HG03354 (cell line): ENCODE data around the gene SEPTIN8.
A peak's percentile ranks its signal among the peaks of the same experiment; 100 is the strongest.

ENCODE experiments used
- ATAC-seq: cut with Tn5 transposase; IDR thresholded peaks from one replicate; pipeline ENCODE4 v1.9.1; 2021; ENCODE audit warnings: mild to moderate bottlenecking; ENCODE audit not compliant: unreplicated experiment, poor library complexity, severe bottlenecking

SEPTIN8 gene, protein sequence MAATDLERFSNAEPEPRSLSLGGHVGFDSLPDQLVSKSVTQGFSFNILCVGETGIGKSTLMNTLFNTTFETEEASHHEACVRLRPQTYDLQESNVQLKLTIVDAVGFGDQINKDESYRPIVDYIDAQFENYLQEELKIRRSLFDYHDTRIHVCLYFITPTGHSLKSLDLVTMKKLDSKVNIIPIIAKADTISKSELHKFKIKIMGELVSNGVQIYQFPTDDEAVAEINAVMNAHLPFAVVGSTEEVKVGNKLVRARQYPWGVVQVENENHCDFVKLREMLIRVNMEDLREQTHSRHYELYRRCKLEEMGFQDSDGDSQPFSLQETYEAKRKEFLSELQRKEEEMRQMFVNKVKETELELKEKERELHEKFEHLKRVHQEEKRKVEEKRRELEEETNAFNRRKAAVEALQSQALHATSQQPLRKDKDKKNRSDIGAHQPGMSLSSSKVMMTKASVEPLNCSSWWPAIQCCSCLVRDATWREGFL

DNA sequence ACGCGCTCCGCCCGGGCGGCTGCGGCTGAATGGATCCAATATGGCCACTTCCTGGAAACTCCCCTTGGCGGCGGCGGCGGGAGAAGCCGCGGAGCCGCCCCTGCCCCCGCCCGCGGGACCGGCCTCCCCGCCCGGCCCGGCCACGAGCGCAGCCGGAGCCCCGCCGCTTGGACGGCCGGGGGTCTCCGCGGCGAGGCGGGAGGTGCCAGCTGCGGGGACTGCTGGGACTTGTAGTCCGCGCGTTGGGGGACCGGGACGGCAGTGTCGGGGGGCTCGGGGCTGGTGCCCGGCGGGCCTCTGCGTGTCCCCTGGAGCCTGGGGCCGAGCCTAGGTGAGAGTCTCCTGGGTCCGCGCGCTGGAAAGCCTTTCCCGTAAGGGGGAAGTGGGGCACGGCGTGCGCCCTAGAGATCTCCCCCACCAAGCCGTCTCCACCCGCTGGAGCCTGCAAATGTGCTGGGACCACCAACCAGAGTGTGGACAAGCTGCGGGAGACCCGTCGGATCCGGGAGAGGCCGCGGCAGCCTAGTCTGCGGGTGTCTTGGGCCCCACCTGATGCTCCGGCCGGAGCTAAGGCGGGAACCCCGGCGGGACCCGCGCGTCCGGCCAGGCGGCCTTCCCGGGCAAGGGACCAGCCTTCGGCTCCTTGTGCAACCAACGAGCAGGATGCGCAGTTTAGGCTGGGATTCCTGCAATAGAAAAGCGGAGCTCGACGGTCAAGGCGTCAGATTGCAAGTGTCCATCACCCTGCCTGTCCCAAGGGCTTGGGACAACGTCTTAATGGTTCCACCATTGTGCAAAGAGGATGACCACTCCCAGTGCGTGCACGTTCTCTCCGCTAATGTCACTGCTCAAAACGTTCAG, at the start of gene SEPTIN8:
Gene SEPTIN8, minus strand, starts transcription at position 31 of the 861 bp plus-strand sequence. CDS start 102 bp downstream, outside the sequence.
- peak; percentile 68 for ATAC-seq

DNA sequence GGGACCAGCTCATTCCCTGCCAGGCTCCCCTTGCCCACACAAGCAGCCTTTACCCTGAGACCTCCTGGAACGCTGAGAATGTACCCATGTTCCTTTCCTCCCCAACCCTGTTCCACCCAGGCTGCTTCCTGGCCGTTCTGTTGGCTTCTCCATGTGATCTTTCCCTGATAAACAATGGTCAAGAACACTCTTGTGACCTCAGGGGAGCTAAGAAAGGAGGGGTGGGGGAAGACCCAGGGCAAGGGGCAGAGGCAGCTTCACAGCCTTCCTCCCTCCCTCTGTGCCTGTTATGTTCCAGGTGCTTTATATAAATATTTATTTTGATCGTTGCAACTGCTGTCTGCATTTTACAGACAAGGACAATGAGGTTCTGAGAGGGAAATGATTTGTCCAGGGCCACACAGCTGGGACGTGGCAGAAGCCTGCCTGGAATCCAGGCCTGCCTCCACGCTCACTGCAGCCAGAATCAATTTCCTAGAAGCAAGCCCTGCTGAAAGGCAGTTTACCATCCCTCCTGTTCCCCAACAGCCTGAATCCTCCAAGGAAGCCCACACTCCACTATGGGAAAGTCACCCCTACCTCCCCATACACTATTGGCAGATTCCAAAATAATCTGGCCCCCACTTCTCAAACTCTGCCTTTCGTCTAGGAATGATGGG, 49.5 kb upstream of the SEPTIN8 start:
- no peak for ATAC-seq

DNA sequence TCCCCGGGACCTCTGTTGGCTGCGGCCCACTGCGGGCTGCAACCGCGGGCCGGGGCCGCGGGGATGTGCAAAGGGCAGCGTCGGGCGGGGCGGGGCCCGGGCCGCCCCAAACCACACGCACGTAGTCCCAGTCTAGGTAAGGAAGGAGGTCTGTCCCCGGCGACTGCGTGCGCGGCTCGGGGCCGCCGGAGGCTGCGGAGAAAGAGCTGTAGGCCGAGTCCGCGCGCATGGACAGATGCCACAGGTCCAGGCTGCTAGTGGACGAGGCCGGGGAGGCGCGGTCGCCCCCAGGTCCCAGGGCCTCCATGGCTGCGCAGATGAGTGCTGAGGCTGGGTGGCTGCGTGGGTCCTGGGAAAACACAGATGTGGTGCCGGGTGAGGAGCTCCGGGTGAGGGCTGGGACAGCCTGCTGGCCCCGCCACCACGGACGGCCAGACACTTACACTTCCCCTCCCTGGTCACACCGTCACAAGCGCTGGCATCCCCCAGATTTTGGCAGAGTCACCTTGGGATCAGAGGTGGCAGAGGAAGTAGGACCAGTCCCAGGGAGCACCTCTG, 48.9 kb upstream of the SEPTIN8 start:
- ATAC-seq = no peak

DNA sequence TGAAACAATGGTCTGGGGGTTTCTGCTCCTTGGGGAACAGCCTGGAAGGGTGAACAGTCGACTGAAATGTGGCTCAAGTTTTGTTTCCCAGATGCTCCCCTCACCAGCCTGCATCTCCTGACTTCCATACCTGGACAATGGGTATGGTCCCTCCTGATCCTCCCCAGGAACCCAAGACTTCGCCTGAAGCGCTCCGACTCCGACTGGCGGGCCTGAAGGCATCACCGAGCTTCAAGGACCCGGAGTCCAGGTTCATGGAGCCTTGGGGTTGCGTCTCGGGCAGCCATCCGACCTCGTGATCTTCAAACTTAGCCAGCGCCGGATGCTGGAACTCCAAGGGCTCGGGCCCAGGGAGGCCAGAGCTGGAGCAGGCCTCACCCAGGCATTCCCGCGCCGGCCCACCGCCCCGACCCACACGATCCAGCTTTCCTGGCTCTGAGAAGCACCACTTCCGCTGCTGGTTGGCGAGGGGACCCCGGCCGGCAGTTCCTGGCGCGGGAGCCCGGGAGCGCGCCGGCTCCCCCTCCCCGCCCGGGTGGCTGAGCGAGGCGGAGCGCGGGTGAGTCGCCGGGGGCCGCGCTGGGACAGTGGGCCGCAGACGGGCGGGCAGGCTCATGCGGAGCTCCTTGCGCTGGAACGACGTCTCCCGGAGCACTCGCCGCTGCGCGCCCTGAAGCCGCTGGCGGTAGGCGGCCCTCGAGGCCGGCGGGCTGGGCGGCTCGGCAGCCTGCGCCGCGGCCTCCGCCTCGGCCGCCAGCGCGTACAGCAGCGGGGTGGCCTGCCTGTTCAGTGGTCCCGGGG, 48.2 kb upstream of the SEPTIN8 start:
- ATAC-seq = no peak

DNA sequence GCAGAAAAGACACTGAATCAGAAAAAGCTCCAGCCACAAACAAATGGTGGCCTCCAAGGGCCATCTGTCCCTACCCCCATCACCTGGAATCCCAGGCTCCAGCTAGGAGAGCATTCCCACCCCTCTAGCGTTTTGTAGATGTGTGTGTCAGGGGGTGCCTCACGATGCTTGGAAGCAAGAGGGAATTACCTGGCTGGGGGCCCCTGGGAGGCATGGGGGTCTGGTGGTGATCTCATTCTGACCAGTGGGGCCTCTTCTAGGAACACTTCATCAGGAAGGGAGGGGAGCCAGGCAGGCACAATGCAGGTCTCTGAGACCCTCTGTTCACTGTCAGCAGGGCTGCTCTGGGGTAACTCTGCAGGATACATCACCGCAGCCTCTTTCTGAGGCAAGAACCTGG, 47.4 kb upstream of the SEPTIN8 start:
- no peak for ATAC-seq

DNA sequence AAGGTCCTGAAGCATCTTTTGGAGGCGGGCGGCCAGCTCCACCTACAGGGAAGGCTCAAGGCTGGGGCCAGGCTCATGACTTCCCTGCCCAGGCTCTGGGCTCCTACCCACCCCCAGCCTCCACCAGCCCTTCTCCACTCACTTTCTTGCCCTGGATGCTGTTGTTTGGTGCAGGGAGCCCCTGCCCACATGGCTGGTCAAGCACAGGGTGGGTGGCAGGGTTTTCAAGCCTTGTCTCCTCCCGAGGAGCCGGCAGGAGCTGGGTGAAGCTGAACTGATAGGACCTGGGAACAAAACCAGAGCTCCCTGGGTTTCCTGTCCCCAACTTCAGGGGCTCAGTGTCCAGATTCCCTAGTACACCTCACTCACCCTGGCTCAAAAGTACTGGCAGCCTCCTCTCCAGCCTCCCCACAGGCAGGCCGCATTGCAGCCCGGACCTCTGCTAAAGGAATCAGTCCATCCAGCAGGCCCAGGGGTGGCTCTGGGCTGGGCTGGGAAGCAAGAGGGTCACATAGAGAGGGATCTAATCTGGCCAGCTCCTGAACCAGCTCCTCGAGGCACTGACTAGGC, 46.5 kb upstream of the SEPTIN8 start:
- ATAC-seq = no peak

DNA sequence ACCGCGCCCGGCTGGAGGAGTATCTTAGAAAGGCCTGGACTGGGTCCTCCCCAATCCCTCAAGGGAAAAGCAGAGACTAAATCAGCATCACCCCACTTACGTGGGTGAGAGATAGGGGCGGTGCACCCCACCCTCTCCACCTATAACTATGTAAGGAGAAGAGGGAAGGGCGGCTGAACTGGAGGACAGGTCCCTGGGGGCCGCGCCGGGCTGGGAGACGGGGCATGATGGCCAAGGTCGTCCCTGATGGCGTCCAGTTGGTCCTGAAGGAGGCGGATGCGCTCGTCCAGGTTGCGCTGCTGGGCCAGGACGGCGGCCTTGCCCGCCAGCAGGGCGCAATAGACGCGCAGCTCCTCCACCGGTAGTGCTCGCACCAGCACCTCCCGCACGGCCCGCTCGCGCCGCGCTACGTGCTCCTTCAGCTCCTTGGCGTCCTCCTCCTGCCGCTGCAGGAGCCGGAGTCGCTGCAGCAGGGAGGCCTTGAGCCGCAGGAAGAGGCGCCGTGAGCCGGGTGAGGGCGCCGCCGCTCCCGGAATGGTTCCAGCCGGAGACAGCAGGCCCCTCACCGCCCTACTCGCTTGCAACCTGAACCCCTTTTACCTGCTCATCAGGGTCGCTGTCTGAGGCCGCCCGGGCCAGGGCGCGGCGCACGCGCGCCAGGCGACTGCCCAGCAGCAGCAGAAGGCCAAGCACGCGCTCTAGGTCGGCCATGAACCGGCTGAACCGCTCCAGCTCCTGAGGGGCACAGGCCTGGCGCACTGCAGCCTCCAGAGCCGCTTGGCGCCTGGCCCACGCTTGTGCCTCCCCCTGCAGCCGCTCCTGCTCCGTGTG, 45.8 kb upstream of the SEPTIN8 start:
- no peak for ATAC-seq

DNA sequence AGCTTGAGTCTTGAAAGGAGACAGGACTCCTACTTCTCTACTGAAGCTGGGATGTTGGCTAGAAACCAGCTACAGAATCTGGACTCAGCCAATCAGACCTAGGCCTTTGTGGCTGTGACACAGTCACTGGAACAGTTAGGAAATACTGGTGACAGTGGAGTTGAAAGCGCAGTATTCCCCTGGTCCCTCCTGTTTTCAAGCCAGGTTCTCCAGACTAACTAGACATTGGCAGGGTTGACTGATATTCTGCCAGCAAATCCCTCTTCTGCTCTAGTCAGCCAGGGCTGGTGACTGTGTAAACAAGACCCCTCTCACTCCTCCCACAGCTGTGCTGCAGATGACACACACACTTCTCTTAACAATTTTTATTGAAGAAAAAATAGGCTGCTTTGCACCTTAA, 44.8 kb upstream of the SEPTIN8 start:
- no peak for ATAC-seq

DNA sequence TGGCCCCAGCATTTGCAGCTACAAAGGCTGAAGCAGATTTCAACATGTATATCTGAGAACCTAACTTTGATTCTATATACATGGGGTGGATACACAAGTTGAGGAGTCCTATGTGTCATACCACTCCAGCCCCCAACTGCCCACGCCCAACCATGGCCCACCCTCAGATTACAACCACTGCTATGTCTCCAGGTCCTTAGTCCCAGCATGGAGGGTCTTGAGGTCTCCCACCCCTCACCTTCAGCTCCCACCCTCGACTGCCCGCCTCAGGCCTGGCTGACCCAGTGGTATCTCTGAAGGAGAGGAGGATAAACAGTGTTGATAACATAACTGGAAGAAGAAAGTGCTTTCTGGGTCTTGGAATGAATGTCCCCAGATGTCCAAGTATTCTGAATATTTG, 44.3 kb upstream of the SEPTIN8 start:
- ATAC-seq = no peak

DNA sequence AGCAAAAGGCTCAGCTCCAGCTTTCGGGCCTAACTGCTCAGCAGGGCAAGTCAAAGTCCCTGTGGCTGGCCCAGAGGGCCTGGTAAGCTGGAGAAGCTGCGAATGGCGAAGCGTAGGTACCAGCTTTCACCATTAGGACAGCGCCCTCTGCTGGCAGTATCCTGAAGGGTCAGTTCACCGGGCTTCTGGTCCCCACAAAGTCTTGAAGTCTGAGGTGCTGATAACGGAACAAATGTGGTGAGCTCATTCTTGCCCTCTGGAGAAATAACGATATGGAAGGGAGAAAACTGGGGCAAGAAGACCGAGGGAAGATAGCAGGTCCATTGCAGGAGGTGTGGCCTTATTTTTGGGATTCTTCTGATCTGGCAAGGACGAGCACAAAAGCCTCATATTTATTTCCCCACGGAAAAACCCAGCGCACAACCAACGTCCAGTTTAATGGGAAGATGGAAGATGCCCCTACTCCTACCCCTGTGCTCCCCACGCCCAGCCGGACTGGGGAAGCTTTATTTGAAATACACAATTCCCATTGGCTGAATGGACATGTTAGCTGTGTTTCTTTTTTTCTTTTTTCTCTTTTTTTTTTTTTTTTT, 43.2 kb upstream of the SEPTIN8 start:
- ATAC-seq = peak; percentile 86

DNA sequence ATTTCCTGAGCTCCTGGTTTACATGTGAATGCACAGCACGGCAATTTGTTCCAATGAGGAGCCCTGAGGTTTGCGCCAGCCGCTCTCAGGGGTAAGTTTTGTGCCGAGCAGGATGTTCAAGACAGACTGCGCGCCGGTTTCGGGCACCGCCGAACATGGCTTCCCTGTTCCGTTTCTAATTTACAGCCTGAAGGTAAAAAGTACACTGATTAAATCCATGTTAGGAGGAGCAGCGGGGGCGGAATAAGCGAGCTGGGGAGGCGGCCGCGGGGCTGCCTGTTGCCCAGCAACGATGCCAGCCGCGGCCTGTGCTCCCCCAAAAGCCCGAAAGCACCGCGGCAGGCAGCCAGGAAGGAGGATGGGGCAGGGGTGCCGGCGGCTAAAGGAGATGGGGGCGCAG, 42.4 kb upstream of the SEPTIN8 start:
- ATAC-seq = no peak

DNA sequence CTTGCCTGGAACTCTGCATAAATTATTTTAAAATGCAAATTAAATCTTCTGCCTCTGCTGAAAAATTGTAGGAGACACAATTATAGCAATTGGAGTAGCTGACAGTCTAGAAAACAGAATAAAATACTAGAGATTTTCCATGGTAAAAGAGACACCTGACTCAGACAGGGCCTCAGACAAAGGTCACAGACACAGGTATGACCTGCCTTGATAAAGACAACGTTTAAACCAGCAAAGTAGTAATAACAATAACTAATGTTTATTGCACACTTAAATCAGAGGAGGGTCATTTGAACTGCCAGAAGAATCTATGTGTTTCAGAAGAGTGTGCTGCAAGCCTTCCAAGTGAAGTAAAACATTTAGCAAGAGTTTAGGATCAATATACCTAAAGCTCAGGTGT, 40.0 kb upstream of the SEPTIN8 start:
- no peak for ATAC-seq

DNA sequence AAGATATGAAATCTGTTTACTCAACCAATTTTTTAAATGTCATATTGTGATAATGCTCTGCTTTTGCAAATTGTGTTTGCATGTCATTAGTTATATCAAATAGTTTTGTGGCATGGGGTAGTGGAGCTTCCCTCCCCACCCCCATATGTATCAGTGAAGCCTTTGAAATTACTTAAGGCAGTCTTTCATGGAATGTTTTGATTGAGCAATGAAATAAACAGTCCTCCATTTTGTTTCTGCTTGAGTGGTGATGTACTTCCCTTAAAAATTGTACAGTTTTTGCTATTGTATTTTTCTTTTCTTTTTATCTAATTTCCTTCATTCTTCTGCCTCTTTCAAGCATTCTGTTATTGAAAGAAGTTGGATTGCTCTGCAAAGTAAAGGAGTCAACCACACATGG, 39.5 kb upstream of the SEPTIN8 start:
- no peak for ATAC-seq

DNA sequence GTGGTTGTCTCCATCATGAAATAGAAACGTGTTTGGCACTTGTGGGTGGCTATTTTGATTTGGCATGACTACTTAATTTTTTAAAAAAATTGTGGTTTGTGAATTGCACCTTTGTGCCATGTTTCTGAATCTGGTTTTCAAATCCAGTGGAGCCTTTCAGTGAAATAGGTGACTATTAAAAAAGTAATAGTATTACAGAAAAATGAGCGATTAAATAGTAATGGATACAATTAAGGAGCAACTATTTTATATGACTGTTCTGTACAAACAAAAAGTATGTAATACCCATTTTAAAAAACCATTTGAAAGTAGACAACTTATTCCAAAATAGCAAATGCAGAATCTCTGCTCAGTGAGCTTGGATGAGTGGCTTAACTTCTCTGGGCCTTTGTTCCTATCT, 39.0 kb upstream of the SEPTIN8 start:
- no peak for ATAC-seq

DNA sequence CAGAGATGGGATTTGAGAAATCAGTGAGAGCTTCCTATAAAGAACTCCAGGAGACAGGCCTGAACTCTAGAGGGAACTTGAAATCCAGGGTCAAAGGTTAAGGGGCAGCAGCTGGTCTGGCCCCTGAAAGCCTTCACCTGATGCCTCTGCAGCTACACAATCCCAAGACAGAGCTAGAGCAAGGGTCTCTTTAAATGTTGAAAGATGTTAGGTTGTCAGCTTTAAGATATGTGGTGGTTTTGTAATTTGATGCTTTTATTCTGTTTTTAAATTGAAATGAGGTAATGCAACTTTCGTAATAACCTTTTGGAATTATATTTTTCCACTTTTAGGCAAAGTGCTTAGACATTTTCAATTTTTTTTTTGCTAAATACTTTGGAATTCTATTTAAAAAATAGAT, 38.4 kb upstream of the SEPTIN8 start:
- no peak for ATAC-seq

DNA sequence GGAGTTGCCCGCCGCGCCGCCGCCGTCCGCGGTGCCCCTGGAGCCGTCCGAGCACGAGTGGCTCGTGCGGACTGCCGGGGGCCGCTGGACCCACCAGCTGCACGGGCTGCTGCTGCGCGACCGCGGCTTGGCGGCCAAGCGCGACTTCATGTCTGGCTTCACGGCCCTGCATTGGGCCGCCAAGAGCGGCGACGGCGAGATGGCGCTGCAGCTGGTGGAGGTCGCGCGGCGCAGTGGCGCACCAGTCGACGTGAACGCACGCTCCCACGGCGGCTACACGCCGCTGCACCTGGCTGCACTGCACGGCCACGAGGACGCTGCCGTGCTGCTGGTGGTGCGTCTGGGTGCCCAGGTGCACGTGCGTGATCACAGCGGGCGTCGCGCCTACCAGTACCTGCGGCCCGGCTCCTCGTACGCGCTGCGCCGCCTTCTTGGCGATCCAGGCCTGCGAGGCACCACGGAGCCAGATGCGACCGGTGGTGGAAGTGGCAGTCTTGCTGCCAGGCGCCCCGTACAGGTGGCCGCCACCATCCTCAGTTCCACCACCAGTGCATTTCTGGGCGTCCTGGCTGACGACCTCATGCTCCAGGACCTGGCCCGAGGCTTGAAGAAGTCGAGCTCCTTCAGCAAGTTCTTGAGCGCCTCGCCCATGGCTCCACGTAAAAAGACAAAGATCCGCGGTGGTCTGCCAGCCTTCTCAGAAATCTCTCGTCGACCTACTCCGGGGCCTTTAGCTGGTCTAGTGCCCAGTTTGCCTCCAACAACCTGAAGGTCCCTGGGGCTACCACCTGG, 37.7 kb upstream of the SEPTIN8 start:
- no peak for ATAC-seq
